Activated CD4-positive, alpha-beta T cell treated with anti-CD3 and anti-CD28 coated beads, Interleukin-2, amount 50 U/mL, for 48 hours (primary cell): ENCODE measurements around the gene OR52W1.
"Not testable (repeated sequence)": the region's sequence is repeated elsewhere in the genome, so short reads cannot be mapped to it uniquely, and the experiment has no call there.

ENCODE experiments used
- DNase-seq, 2 experiments: peaks; one replicate each; pipeline ENCODE4 v3.0.0-alpha.2; 2020

The OR52W1 gene

DNA sequence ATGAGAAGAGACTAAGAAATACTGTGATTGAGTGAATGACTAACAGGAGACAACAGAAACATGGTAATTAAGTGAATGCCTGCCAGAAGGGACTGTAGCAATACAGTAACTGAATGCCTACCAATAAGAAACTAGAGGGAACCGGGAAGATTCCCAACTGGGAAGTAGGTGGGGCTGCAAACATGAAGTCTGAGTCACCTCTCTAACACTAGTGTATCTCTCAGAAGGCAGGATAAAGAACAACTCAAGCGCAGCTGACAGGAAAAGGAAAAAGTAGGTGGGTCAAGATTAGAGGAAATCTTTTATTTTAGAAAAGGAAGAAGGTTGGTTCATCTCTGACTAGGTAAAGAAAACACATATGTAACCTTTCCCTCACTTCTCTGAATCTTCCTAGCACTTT, 20.3 kb downstream of the OR52W1 start:
- no peak for DNase-seq

DNA sequence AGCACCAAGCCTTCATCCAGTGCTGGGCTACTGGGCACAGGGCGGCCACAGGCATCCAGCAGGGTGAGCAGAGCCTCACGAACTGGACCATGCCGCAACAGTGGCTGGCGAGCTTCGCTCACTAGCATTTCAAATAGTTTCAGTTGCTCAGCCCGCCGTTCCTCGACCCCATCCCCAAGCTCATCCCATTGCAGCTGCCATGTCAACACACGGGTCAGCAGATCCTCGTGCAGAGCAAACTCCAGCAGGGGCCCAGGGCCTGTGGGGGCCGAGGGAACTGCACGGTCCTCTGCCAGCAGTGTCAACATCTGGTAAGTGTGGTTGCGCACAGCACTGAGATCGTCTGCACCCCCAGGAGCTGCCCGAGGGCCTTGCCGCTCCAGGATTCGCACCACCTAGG, 24.8 kb downstream of the OR52W1 start:
- no peak for DNase-seq

DNA sequence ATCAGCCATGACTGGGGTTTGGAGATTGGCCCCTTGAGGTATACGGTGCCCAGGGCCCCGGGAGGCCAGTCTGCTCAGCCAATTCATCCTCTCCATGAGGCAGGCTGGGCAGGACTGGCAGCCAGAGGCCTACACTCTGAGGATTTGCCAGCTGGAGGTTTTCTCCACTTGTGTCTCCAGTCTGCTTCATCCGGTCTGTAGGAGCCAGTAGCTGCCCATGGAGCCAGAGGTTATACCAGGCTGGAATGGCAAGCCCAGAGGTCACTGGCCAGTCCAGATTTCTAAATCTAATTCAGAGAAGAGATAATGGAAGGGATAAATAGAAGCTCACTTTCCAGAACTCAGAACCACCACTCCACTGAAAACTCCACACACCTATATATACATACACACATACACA, 25.4 kb downstream of the OR52W1 start:
- no peak for DNase-seq

DNA sequence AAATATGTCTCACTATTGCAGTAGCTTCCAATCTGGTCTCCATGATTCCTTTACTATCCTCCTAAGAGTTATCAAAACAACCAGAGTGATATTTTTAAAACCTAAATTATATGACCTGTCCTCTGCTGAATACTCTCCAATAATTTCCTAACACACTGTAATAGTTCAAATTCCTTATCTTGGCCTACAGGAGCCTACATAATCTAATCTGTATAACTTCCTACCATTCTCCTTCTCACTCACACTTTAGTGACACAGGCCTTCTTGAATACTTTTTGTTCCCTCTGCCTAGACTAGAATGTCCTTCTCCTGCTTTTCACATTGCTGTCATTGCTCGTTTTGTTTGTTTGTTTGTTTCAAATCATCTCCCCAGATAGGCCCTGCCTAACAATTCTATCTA, 26.0 kb downstream of the OR52W1 start:
- no peak for DNase-seq

DNA sequence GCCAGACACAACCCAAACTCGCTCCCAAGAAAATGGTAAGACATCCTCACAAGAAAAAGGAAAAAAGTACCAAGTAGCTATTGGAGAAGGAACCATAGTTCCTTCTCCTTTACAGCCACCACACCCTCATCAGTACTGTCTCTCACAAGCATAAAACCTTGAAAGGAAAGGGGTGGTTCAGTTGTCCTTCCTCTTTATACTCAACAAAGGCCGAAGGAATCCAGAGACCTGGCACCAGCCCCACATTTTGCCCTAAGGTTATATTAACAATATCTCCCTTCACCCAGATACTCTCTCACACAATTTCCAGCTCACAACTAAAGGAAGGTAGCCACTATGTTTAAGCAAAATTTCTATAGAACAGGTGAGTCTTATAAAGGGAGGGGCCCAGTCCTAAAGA, 26.9 kb downstream of the OR52W1 start:
- no peak for DNase-seq

DNA sequence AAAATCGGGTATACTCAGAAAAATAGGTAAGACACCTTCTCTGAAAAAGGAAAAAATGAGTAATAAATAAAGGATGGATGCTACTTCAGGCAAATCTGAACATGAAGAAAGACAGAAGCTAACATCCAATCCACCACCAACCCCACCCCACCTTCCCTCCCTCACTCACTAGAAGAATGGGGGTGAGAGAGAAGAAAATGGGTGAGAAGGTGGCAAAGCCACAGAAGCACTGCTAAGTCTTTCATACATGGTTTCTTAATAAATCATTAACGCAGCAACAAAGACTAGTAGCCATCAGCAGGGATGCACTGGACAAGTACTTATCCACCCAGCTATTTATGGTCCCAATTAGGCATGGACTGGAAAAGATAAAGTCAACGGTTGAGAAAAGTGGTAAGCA, 29.5 kb downstream of the OR52W1 start:
- no peak for DNase-seq

DNA sequence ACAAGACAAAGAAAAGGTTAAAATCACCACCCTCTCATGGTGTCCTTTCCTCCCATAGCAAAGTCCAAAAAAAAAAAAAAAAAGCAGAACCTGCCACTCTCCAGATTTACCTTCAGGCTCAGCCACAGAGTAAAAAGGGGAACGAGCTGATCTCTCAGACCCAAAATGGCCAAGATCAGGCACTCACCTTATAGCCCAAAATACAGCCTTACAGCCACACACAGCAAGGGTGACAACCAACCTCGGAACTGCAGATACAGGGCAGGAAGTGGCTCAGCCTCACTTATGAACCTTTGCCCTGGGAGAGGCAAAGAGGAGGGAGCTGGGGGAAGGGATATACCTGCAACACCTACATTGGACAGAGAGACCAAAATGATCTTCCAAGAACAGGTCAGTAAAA, 30.9 kb downstream of the OR52W1 start:
- no peak for DNase-seq

DNA sequence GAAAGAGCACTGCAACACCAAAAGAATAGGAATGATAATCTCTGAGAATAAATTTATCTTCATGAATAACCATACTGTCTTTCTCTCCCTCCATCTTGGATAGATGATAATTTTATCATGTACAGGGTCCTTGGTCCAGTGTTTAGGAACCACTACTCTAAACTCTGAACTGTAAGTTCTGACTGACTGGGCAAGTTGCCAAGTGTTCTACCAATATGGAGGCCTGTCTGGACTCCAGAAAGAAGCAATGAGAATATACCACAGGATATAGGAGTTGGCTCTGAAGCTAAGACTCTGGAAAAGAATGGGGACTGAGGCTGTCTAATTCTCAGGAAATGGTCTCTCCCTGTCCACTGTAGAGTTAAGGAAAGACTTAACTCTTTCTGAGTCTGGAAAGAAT, 33.9 kb downstream of the OR52W1 start:
- no peak for DNase-seq

DNA sequence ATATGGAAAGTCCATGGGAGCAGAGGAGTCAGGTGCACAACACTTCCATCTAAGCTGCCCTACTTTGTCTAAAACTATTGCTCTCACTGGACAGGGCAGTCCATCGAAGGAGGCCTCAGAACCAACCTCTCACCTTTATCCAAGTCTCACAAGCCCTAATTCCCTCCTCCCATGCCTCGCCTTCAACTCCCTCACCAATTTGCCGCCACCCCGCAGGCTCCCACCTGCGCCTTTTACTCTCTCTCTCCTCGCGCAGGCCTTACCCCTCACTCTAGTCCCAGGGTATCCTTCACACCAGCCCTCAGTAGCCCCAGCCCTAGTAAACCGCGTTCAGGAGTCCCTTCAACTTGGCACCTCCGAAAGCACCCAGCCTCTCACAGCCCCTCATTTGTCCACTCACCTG, 35.0 kb downstream of the OR52W1 start:
- no peak for DNase-seq

DNA sequence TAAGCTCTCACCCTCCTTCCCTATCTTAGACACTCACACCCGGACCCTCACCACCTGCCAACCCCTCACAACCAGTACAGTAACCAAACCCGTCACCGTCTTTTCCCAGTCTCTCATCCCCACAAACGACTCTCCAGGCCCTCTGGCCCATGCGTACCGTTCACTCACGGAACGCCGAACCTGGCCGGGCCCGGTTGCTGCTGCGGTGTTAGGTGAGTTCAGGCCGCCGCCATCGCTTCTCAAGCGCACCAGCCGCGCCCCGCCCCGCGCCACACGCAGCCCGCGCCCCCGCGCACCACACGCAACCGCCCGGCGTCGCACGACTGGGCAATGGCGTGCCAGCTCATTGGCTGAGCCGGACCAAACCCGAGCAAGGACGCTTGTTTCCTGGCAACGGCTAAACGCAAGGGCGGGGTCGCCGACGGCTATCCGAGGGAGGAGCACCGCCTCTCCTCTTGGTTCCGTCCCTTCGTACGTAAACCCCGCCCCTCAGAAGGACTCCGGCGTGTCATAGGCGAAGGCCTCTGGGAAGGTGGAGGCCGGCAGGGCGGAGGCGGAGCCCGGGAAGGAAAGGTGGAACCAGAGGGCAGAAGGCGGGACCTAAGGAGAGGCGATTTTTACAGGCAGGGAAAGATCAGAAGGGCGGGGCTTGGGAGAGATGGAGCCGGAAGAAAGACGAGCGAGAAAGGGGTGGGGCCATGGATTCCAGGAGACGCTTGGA, 35.5 kb downstream of the OR52W1 start, which contains the start of gene FHIP1B:
TSS of gene FHIP1B (minus strand) at position 250 of the 721 bp plus-strand sequence. CDS start 10,120 bp downstream, outside the sequence.
- peak; percentile 99 to 100 for DNase-seq

DNA sequence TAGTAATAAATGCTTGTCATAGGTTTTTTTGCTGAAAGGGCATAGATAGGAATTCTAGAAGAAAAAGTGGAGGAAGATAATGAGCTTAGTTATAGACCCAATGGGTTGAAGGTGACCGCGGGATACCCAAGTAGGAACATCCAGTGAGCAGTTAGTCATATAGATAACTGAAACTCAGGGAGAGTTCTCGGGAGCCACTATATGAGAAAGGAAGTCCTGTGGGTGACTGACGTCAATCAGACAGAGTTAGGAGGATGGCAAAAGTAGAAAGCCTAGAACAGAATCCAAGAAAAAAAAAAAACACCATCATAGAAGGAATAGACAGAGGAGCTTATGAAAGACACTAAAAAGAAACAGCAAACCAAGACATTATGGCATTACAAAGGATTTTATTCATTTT, 38.2 kb downstream of the OR52W1 start:
- DNase-seq, result no peak

DNA sequence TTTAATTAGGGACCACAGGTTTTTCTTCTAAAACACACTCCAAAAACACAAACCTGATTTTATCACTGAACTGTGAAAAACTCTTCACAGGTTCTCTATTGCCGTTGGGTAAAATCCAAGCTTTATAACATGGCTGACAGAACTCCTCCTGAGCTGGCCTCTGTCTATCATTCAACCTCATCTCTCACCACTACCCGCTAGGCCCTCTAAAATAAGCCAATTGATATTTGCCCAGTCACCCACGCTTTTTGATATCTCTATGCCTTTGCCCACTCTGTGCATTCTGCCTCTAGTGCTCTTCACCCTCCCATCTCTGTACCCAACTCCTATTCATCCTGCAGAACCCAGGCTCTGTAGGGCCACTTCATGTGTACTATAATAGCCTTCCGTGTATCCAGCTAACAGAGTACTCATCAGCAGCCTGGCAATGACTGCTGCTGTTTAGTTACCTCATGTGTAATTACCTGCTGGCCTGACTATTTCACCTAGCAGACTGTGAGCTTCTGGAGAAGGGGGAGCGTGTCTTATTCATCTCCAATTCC, 38.8 kb downstream of the OR52W1 start:
- DNase-seq, result no peak

DNA sequence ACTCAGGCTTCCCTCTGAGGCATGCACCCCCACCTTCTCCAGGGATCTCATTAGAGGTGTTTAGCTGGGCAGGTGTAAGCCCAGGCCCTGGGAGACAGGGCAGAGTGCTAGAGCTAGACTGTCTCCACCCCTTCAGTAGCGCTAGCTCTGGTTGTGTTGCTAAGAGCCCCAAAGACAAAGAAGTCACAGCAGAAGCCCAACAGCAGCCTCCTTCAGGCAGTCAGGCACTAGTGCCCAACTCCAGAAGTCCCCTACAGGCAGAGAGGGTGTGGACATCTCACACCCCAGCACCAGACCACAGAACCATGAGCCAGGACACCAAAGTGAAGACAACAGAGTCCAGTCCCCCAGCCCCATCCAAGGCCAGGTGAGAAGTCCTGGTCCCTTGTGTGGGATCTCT, 39.9 kb downstream of the OR52W1 start, which contains the start of gene CNGA4:
TSS of gene CNGA4 (plus strand) at position 188 of the 400 bp plus-strand sequence. CDS start at position 306, 118 bp downstream.
- no peak for DNase-seq

DNA sequence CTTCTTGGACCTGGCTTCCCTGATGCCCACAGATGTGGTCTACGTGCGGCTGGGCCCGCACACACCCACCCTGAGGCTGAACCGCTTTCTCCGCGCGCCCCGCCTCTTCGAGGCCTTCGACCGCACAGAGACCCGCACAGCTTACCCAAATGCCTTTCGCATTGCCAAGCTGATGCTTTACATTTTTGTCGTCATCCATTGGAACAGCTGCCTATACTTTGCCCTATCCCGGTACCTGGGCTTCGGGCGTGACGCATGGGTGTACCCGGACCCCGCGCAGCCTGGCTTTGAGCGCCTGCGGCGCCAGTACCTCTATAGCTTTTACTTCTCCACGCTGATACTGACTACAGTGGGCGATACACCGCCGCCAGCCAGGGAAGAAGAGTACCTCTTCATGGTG, 41.1 kb downstream of the OR52W1 start:
- no peak for DNase-seq

DNA sequence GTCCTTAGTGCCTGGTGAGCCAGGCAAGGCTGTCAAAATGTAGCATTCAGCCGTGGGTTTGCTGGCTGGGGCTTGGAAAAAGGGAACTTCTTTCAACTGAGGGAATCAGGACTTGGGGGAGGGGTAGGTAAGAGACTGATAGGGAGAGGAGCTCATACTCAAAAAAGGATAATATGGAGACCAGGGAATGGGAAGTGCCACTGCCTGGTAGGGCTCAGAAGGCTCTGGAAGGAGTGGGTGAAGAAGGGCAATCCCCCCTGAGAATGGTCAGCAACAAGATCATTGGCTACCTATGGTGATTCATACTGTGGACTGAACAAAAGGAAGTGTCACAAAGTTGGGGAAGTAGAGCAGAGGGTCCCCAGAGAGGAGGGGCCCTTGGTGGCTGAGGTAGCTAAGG, 41.8 kb downstream of the OR52W1 start:
- no peak for DNase-seq

DNA sequence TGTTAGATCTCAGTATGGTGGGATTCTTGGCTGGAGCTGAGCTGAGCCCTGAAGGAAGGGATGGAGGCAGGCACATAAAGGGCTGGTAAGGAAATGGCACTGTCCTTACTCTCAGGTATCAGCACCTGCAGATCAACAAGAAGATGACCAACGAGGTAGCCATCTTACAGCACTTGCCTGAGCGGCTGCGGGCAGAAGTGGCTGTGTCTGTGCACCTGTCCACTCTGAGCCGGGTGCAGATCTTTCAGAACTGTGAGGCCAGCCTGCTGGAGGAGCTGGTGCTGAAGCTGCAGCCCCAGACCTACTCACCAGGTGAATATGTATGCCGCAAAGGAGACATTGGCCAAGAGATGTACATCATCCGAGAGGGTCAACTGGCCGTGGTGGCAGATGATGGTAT, 42.3 kb downstream of the OR52W1 start:
- no peak for DNase-seq

DNA sequence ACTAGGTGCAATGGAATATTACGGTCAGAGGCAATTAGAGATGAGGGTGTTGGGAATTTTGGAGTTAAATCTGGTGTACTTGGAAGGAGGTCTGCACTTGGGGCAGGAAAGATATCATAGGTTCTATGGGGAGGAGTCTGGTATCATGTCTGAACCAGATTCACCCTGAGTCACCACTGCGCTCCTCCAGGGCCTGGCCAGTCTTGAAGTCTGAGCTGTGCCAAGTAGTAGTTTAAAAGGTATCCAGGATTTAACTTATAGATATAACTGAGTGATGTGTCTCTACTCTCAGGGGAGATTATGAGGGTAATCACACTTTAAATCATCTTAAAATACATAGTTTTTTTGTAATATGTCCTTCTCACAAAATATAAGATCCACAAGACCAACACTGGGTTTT, 46.5 kb downstream of the OR52W1 start:
- no peak for DNase-seq

DNA sequence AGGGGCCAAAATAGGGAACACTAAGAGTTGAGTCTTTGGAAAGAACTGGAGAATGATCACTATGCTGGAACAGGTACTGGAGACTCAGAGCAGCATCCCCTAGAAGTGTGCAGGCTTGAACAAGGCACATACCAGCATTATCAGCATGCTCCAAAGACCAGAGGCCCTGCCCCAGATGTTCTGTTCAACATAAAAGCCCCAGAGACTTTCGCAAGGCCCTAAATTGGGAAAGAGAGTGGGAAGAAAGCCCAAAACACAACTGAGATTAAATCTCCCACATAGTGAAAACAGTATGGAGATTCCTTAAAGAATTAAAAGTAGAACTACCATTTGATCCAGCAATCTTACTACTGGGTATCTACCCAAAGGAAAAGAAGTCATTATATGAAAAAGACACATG, 49.2 kb downstream of the OR52W1 start:
- DNase-seq, result no peak

DNA sequence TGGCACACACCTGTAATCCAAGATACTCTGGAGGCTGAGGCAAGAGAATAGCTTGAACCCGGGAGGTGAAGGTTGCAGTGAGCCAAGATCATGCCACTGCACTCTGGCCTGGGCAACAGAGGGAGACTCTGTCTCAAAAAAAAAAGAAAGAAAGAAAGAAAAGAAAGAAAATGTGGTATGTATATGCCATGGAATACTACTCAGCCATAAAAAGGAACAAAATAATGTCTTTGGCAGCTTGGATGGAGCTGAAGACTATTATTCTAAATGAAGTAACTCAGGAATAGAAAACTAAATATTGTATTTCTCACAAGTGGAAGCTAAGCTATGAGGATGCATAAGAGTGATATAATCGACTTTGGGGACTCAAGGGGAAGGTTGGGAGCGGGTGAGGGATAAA, 49.9 kb downstream of the OR52W1 start:
- not testable (repeated sequence) for DNase-seq
